GM19328 (cell line): ENCODE measurements around the gene DSG4.
"Not testable (repeated sequence)": the region's sequence is repeated elsewhere in the genome, so short reads cannot be mapped to it uniquely, and the experiment has no call there.

ENCODE experiments used
- ATAC-seq: cut with Tn5 transposase; IDR thresholded peaks from one replicate; pipeline ENCODE4 v1.9.1; 2021; ENCODE audit warnings: mild to moderate bottlenecking, moderate library complexity; ENCODE audit not compliant: unreplicated experiment

The DSG4 gene, protein sequence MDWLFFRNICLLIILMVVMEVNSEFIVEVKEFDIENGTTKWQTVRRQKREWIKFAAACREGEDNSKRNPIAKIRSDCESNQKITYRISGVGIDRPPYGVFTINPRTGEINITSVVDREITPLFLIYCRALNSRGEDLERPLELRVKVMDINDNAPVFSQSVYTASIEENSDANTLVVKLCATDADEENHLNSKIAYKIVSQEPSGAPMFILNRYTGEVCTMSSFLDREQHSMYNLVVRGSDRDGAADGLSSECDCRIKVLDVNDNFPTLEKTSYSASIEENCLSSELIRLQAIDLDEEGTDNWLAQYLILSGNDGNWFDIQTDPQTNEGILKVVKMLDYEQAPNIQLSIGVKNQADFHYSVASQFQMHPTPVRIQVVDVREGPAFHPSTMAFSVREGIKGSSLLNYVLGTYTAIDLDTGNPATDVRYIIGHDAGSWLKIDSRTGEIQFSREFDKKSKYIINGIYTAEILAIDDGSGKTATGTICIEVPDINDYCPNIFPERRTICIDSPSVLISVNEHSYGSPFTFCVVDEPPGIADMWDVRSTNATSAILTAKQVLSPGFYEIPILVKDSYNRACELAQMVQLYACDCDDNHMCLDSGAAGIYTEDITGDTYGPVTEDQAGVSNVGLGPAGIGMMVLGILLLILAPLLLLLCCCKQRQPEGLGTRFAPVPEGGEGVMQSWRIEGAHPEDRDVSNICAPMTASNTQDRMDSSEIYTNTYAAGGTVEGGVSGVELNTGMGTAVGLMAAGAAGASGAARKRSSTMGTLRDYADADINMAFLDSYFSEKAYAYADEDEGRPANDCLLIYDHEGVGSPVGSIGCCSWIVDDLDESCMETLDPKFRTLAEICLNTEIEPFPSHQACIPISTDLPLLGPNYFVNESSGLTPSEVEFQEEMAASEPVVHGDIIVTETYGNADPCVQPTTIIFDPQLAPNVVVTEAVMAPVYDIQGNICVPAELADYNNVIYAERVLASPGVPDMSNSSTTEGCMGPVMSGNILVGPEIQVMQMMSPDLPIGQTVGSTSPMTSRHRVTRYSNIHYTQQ

DNA sequence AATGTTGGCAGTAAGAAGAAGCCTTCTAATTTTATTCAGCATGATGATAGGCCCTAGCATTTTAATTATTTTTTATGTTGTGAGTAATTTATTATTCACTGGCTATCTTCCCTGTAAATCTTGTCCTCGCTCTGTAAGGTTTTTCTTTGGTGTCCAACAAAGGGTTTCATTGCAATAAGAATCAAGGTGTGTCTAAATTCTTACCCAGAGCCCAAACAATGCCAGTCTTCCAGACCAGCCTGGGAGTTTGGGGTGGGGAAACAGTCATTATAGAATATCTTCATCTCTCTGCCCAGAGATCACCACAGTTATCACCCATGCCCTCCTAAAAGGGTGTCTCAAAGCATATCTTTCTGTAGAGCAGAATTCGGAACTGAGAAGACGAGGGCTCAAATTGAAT, at the start of gene DSG4:
Gene DSG4, plus strand, starts transcription at position 301 of the 400 bp plus-strand sequence. CDS start 135 bp downstream, outside the sequence.
- ATAC-seq: no peak

DNA sequence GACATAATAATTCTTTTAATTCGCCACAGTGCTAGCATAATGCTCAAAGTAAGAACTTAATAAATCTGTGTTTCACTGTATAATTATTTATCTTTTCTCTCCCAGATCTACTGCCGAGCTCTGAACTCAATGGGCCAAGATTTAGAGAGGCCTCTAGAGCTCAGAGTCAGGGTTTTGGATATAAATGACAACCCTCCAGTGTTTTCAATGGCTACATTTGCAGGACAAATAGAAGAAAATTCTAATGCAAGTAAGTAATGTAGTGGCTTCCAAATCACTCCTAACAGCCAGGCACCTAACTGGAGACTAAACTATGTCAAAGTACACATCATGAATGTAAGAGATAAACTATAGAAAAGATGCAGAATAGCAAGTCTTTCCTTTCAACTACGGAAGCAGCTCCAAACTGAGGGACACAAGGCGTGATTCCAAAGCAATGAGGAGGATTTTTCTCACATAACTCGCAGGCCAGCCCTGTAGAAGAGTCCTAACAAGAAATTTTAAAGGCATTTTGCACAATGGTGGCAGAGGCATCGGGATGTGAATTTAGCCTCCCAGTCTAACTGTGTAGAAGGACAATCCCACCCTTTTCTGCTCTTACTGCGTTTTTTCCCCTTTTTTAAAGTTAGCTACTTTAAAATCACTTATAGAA, 46.7 kb upstream of the DSG4 start:
- ATAC-seq: no peak

DNA sequence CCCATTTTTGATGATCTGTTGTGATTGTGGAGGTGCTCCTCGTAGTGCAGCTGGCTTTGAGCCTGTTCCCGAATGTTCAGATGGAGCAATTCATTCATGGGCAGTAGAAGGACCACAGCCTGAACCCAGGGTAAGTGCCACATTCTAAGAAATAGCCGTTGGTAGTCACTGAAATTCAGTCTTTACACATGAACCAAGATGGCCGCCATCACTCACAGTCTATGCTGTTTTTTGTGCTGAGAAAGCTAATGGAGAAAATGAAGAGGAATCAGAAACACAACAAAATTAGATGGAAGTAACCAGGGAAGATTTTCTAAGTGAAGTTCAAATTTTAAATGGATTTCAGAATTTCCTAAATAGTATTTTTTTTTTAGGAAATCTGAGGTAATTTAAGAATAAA, 33.1 kb upstream of the DSG4 start:
- ATAC-seq: no peak

DNA sequence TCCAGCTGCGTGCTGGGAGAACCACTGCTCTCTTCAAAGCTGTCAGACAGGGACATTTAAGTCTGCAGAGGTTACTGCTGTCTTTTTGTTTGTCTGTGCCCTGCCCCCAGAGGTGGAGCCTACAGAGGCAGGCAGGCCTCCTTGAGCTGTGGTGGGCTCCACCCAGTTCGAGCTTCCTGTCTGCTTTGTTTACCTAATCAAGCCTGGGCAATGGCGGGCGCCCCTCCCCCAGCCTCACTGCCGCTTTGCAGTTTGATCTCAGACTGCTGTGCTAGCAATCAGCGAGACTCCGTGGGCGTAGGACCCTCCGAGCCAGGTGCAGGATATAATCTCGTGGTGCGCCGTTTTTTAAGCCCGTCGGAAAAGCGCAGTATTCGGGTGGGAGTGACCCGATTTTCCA, 23.2 kb upstream of the DSG4 start:
- not testable (repeated sequence) for ATAC-seq

DNA sequence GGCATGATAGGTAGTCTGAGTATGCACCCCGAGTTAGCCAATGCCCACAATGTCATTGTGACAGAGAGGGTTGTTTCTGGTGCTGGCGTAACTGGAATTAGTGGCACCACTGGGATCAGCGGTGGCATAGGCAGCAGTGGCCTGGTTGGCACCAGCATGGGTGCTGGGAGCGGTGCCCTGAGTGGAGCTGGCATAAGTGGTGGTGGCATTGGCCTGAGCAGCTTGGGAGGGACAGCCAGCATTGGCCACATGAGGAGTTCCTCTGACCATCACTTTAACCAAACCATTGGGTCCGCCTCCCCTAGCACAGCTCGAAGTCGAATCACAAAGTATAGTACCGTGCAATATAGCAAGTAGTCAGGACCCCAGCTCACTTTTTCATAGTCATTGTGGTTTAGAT, 21.6 kb upstream of the DSG4 start:
- ATAC-seq: no peak

DNA sequence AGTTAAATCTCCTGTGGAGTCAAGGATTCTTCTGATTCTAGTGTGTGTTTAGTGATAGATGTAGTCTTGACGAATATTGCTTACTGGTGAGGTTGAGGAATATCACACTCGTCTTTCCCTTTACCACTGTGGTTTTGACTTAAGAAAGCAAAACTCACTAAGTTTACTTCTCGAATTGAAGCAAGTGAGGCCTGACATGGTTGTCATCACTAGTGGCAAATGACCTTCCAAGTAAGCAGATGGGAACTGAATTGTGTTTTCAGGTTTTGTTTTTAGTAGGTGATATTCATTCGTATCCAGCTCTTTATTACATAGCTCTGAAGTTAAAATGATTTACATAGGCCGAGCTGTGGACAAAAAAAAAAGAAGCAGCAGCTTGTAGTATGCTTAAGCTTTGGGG, 20.6 kb upstream of the DSG4 start:
- no peak for ATAC-seq

DNA sequence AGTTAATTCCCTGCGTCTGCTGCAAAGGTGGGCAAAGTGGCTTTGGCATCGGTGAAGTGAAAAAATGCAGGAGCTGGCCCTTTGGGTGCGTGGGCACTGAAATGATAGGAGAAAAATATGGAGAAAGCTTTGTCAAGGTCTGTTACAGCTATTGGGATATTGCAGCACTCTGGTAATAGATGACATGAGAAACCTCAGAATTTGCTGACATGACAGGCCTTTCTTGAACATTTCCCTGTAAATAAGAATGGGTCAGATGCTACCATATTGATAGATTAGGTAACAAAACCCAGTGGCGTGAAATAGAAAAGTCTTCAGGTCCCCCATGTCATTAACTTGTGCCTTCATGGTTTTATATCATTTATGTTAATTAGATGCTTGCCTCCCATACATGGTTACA, 12.4 kb upstream of the DSG4 start:
- no peak for ATAC-seq

DNA sequence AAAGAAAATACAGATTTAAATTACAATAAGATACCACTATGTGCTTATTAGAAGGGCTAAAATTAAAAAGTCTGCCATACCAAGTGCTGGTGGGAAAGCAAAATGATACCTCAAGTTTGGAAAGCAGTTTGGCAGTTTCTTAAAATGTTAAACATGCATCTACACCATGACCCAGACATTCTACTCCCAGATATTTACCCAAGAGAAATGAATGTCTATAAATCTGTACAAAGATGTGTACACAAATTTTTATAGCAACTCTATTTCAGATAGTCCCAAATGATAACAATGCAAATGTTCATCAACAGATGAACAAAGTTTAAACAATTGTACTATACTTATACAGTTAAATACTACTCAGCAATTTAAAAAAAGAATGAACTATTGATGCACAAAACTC, 7.1 kb upstream of the DSG4 start:
- no peak for ATAC-seq

DNA sequence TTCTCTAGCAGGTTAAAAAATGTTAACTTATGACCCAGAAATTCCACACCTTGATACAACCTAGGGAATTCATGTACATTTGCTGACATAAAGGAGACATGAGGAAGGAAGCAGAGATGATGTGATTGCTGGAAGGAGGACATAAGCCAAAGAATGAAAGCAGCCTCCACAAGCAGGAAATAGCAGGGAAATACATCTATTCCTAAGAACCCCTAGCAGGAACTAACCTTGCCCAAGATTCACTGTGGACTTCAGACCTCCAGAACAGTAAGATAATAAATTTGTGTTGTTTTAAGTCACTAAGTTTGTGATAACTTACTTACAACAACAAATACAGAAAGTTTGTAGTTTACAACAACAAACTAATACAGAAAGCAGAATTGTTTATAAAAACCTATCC, 4.6 kb upstream of the DSG4 start:
- ATAC-seq: no peak

DNA sequence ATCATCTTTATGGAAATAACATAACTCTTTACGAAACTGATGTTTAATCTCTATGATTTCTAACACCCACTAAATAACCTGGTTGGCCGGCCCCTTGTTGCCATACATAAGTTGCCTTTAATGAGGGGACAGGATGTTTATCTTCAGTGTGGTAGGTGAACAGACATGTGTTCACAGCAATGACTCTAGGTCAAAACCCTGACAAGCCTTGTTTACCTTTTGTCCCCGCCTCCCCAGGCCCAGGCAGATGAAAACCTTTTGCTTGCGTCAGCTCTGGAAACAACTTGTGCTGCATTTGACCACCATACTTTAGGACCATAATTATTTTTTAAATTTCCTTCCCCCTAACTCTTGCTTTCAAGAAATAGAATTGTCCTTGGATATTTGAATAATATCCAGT, 2.9 kb upstream of the DSG4 start:
- no peak for ATAC-seq

DNA sequence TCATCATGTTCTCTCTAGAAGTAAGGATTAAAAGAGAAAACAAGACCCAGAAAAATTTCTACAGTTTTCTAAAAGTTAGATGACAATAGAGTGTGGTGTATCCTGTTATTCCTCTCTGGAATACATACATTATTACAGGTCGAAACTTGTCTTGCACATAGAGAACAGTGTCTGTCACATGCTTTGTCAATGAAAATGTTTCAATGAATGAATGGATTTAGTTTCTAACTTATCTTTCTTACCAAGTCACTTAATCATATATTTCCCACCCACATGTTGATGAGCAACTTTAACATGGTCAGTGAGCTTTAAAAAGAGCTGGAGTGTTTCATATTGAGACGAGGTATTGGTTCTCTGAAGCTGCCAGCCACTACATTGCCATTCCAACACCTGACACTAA, 4.3 kb downstream of the DSG4 start:
- no peak for ATAC-seq

DNA sequence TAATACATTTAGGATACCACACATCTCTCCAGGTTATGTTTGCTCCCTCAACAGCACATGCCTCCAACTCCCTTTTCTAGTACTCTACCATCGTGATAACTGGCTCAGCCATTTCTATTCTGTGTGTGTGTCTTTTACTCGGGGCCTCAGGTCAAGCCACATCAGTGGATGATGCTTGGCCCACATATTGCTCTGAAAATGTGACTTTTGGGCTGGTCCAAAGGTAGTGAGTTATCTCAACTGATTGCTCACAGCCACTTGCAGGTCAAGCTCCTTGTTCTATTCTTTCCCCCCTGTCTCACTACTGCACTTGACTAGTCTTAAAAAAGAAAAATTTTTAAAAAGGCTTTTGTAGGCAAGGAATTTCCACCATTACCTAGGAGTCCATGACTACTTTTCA, 5.5 kb downstream of the DSG4 start:
- no peak for ATAC-seq

DNA sequence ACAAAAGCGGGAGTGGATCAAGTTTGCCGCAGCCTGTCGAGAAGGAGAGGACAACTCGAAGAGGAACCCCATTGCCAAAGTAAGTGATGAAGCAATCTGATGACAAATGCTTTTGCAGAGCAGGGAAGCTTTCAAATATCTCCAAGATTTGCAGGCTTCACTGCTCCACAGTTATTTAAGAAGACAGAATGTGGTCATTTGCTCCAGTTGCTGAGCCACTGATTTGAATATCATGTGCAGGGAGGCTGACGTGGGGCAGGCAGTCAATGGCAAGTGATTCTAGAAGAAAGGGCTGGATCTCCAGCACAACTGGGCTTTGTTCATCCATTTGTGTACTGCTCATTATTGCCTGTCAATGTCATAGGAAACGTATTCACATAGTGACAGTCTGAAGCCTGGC, 10.2 kb downstream of the DSG4 start:
- ATAC-seq: no peak

DNA sequence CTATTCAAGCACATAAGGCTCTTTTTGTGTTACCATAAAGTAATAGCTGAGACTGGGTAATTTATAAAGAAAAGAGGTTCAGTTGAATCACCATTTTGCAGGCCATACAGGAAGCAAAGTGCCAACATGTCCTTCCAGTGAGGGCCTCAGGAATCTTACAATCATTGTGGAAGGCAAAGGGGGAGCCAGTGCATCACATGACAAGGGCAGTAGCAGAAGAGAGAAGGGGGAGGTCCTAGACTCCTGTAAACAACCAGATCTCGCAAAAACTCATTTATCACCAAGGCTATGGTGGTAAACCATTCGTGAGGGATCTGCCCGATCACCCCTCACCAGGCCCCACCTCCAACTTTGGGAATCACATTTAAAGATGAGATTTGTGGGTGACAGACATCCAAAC, 16.7 kb downstream of the DSG4 start:
- ATAC-seq: no peak

DNA sequence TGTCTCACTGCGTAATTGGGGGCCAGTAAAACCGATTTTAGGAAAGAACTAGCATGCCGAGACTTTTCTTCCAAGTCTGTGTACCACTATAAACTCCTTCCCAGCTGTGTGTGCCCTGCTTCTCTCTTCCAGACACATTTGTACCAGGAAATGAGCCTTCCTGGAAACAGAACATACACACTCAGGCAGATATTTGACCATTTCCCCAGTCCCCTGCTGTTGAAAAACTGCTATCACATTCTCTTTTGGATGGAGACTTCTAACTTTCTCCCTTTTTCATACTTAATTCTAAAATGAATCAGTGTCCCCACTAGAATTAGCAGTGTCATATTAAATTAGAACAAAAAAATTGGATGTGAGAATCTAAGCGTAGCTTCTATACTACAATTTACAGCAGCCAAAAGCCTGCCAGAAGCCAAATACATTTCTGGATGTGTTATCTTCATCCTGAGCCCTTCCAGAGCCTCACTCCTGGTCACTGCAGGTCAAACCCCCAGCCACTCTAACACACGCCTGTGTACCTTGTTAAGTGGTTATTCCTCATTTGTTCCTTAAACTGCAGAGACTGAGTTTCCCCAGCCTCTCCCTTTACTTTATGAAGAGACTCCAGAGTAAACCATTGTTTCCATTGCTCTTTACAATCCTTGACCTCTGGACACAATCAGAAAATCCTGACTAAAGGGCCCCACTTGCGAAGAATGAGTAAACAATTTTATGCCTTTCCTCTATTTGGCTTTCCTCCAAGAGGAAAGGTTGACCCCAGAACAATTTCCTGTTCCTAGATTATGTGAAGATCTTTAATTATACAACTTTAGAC, 20.4 kb downstream of the DSG4 start:
- ATAC-seq: no peak

DNA sequence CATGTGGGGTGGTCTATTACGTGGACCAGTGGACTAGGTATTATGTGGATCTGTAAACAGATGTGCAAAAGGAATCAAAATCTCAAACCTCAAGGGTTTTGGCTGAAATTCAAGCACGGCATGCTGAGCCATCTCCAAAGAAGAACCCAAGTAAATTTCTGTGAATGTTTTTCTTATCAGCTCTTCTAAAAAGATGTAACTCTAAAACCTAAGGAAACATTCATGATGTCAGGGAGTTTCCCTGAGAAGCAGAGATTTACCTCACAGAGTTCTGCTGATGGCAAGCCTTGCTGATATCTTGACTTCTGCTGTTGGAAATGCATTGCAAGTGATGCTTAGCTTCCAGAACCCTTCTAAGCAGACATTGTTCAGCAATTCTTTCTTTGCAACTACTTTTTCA, 21.6 kb downstream of the DSG4 start:
- ATAC-seq: no peak

DNA sequence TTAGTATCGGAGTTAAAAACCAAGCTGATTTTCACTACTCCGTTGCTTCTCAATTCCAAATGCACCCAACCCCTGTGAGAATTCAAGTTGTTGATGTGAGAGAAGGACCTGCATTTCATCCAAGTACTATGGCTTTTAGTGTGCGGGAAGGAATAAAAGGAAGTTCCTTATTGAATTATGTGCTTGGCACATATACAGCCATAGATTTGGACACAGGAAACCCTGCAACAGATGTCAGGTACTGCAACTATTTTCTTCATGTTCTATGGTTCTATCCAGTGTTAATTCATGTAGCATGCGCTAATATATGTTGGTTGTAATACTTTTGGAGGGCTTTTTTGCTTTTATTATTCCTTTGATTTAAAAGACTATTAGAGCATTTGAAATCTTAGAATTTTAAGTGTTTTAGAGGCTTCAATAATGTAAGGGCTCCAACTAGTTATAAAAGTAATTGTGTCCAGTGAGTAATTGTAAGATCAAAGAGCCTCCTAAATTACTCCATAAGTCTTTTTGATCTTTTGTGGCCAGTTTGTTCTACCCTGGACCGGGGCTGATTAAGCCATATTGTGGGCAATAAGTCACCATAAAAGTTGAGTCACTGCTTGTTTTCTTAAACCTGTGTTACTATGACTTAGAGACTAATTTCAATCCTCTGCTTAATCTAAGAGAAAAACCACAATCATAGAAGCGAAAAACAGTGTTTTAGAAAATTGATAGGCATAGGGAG, 22.9 kb downstream of the DSG4 start:
- ATAC-seq: no peak

DNA sequence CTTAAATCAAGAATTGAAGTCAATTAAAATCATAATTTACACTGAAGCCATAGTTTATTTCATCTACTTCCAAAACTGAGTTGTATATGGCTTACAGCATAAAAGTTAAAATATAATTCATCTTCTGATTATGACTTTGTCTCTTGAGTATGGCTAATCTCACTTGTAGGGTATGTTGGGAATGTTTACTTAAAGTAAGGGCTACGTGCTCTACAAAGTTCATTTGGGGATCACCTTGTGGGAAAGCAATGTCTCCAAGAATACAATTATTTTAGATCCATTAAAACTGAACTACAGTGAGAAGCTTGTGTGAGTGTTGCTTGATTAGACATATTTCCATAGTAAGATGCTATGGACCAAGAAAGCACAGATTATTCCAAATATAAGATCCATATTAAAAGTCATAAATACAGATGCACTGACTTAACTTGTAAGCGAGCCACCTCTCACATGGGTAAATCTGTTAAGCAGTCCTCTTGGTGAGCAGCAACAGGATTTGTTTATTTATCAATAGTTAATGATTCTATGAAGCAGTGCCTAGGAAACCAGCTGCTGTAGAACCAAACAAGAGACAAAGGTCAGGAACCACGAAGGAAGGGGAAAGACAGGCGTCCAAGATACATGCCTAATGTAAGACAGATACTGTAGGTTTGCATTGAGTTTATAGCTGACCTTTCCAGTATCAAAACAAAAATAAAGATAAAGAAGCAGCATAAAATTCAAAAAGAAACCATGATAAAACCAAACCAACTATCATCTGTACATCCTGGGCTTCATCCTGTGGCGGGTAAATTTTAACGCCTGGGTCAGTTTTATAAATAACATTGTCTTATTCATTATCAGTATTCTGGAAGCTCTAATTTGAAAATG, 24.8 kb downstream of the DSG4 start:
- no peak for ATAC-seq

DNA sequence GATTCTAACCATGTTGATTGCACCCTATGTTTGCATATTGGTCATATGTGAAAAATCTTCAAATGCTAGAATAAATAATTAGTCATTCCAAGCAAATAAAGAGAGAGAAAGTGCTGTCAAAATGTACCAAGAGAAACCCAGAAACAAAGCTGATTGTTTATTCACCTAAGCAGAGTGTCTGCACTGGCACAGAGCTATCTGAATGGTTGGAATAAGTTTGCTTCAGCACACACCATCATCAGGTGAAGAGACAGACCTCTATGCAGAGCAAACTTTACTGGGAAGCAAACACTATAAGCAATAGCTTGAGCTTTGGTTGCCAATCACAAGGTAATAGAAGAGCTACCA, 25.4 kb downstream of the DSG4 start:
- no peak for ATAC-seq
